ENCODE data around the gene SNX21.
"Not testable (repeated sequence)": the region's sequence is repeated elsewhere in the genome, so short reads cannot be mapped to it uniquely, and the experiment has no call there.

SNX21 gene, protein sequence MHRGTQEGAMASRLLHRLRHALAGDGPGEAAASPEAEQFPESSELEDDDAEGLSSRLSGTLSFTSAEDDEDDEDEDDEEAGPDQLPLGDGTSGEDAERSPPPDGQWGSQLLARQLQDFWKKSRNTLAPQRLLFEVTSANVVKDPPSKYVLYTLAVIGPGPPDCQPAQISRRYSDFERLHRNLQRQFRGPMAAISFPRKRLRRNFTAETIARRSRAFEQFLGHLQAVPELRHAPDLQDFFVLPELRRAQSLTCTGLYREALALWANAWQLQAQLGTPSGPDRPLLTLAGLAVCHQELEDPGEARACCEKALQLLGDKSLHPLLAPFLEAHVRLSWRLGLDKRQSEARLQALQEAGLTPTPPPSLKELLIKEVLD

DNA sequence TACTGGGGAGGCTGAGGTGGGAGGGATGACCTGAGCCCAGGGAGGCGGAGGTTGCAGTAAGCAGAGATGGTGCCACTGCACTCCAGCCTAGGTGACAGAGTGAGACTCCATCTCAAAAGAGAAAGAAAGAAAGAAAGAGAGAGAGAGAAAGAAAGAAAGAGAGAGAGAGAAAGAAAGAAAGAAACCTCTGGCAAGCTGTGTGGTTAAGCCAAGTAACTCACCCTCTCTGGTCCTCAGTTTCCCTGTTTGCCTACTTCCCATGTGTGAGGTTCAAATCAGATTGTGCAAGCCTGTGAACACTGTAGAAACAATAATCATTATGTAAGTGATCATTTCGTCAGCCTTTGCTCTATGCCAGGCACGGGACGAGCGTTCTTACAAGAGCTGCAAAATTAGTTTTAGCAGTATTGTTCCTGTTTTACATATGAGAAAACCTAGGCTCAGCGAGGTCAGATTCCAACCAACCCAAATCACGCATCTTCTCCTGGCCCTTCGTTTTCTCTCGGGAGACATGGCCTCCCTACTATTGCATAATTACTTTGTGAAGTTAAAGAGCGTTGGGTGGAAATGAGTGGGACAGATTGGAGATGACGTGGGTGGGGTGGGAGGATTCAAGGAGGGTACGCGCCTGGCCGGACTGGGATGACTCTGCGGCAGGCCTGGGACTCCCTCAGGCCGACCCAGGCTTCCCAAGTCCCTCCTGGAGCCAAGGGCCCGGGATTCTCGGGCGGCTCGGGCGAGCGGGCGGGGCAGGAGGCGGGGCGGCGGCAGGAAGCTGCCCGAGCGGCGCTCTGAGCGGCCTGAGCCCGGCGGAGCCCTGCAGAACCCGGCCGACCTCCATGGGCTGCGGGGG is at the start of gene SNX21:
SNX21 (plus strand) TSS at position 770 of the 853 bp plus-strand sequence. CDS start 121 bp downstream, outside the sequence.
- DNase-seq, result peak in 12 of 14 donors; percentile 36 to 83 (median 70)

DNA sequence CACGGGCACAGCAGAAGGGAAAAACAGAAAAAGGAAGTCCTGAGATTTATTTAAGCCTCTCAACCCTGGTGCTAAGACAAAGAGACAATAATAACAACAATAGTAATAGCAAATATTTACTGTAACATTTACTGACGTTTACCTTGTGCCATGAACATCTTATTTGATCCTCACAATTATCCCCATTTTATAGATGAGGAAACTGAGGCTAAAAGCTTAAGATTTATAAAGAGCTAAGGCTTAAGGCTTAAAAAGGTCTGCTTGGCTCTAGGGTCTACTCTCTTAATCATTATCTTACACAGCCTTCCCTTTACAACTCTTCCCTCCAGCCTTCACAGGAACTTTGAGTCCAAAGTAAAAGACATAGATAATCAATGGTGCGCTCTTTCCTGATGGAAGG is 45.2 kb upstream of the SNX21 start:
- no peak for DNase-seq

GRCh38 chr20:45792317-45793118 is 41.1 kb upstream of the SNX21 start:
- peak in 3 of 14 donors; percentile 1 to 37 (median 34) for DNase-seq

GRCh38 chr20:45796337-45797065 is 37.1 kb upstream of the SNX21 start:
- DNase-seq, result no peak

DNA sequence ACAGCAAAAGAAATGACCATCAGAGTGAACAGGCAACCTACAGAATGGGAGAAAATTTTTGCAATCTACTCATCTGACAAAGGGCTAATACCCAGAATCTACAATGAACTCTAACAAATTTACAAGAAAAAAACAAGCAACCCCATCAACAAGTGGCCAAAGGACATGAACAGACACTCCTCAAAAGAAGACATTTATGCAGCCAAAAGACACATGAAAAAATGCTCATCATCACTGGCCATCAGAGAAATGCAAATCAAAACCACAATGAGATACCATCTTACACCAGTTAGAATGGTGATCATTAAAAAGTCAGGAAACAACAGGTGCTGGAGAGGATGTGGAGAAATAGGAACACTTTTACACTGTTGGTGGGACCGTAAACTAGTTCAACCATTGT is 36.1 kb upstream of the SNX21 start:
- not testable (repeated sequence) for DNase-seq

- DNase-seq, result not testable (repeated sequence)
These were observed 35.6 kb upstream of the SNX21 start for GRCh38 chr20:45797955-45798354.

DNA sequence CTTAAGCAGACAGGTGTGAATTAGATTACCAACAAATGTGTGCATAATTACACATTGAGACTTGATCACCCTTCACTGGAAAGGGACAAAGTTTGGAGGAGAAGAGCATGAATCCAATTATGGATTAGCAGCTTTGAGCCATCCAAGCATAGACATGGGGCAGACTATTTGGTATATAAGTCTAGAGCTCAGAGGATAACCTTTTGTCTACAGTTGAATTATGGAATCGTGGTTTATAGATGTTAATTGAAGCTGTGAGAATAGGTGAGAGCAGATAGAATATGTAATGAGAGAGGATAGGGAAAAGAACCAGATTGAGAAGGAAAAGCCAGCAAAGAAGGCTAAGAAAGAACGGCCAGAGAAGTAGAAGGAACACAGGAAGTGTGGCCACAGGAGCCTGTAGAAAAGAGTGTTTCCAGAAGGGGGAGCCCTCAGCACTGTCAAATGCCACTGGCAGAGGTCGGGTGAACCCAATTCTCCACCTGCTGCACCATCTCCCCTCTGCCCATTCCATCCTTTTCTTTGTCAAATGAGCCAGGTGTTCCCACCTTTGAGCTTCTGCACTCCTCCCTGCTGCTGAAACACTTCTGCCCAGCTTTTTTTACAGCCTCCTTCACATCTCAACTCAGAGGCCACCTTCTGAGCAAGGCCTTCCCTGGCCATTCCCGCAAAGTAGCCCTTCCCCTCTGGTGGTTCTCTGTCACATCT is 34.5 kb upstream of the SNX21 start:
- DNase-seq, result peak in 4 of 14 donors; percentile 4 to 34 (median 8)

GRCh38 chr20:45801851-45802250 is 31.7 kb upstream of the SNX21 start:
- DNase-seq, result no peak

- no peak for DNase-seq
These were observed 23.2 kb upstream of the SNX21 start for GRCh38 chr20:45810191-45810970.

- DNase-seq, result peak; percentile 40 to 98 (median 94)
These were observed 21.2 kb upstream of the SNX21 start, which contains the start of gene UBE2C for GRCh38 chr20:45812157-45813005. UBE2C (plus strand) TSS chr20:45812644; CDS start chr20:45812696, 52 bp downstream.

DNA sequence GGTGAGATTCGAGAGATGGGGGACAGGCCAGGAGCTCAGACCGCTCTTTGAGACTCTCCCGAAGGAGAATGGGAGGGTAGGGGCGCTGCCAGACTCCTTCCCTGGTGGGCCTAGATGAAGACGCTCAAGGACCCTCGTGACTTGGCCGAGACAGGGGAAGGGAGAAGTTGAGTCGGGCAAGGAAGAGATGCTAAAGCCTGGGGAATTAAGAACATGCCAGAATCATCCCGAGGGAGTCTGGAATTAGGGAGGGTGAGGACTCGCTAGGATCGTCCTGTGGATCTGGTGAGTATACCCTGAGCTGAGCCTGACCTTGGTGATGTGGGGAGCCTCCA is 20.6 kb upstream of the SNX21 start:
- DNase-seq, result no peak

- no peak for DNase-seq
These were observed 20.1 kb upstream of the SNX21 start for GRCh38 chr20:45813489-45813888.

DNA sequence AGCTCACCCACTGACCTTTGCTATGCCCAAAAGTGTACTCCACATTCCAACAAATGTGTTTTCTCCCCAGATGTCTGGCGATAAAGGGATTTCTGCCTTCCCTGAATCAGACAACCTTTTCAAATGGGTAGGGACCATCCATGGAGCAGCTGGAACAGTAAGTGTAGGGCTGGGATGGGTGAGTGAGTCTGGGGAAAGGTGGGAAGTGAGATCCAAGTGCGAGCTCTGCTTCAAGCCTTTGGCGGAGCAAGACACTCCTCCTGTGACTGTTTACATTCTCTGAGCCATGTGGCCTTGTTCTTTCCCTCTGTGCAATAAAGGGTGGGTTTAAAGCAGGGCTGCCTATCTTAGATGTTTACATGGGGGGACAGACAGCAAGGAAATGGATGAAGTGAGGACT is 19.3 kb upstream of the SNX21 start:
- DNase-seq, result no peak

GRCh38 chr20:45816951-45817350 is 16.6 kb upstream of the SNX21 start:
- DNase-seq, result no peak

- no peak for DNase-seq
These were observed 16.0 kb upstream of the SNX21 start for GRCh38 chr20:45817376-45818194.

DNA sequence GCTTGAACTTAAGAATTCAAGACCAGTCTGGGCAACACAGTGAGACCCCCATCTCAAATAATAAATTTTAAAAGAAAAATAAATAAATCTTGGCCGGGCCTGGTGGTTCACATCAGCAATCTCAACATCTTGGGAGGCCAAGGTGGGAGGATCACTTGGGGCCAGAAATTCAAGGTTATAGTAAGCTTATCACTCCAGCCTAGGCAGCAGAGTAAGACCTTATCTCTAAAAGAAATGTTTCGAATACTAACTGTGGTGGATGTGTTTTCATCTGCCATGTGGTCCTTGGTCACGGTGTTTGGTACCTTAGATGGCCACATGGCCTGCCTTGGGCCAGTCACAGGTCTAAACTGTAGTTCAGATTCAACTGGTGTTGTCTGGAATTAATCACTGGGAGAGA is 15.4 kb upstream of the SNX21 start:
- no peak for DNase-seq

DNA sequence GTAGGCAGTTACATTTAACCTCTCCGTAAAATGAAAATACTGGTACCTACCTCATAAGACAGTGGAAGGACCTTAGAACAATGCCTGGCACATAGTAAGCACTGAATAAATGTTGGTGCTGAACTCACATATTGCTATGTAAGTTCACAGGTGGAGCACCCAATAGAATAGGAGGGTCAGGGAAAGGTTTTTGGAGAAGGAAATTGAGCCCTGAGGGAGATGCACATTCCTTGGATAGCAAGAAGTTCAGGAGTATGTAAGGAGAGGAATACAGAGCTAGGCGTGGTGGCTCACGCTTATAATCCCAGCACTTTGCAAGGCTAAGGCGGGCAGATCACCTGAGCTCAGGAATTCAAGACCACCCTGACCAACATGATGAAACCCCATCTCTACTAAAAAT is 14.1 kb upstream of the SNX21 start:
- no peak for DNase-seq

DNA sequence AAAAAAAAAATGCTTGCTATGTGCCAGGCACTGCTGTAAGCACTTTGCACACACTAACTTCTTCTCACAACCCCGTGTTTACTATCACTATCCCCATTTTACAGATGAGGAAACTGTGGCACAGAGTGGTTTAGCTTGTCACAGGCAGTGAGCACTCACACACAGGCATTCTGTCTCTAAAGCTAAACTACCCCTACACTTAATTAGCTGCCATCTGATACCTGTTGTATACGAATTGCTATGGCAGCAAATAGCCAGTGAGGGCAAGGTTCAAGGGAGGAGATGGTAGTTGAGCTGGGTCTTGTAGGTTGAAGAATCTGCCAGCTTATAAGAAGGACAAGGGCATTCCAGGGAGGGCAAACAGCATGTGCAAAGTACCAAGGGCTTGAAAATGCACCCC is 11.7 kb upstream of the SNX21 start:
- no peak for DNase-seq

DNA sequence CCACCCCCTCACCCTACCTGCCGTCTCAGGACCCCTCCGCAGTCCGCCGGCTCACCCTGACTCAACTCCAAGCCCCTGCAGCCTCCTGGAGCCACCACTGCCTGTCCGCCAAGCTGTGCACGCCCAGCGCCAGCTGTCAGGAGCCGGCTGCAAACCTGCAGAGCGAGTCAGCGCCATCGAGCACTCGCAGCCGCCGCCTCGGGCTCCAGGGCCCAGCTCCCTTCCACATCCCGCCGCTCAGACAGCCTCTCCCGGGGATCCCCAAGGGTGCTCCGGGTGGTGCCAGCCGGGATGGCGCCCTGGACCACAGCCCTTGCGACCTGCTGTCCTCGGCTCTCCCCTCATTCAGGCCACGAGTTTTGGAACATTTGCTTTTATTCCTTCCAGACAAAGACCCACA is 10.7 kb upstream of the SNX21 start:
- peak in 1 of 14 donors; percentile 29 for DNase-seq
